Measurements from ENCODE around the gene OR2W3. TPM values are rescaled to one million over a fixed set of nuclear protein-coding genes. Genes with fewer than 3 reads are reported as not detected.
"Not testable (repeated sequence)": the region's sequence is repeated elsewhere in the genome, so short reads cannot be mapped to it uniquely, and the experiment has no call there.

Gene OR2W3
- polyA plus RNA-seq, 1 donor from 2014 or later: 0.91 TPM

GRCh38 chr1:247904122-247904521, 8.7 kb downstream of the OR2W3 start:
- Mint-ChIP-seq H3K4me3 (no peak overlapping the region), H3K27ac (no peak overlapping the region), H3K9me3 (peaks cover 7 to 12% (median 9%) of the 10 kb centered on the region in 3 donors), H3K27me3 (no peaks in the 10 kb centered on the region), H3K36me3 (peaks cover 2% of the 10 kb centered on the region), H3K4me1 (peaks cover 5 to 12% (median 10%) of the 10 kb centered on the region in 3 donors)

GRCh38 chr1:247905181-247905580, 9.8 kb downstream of the OR2W3 start:
- Mint-ChIP-seq H3K27ac (no peak overlapping the region), H3K9me3 (peaks cover 7 to 12% (median 9%) of the 10 kb centered on the region in 3 donors), H3K4me3 (no peak overlapping the region)

GRCh38 chr1:247905910-247906503, 10.6 kb downstream of the OR2W3 start:
- Mint-ChIP-seq H3K9me3 (peaks cover 7 to 12% (median 9%) of the 10 kb centered on the region in 3 donors), H3K4me3 (peak overlapping the region in 3 of 4 donors; percentile 63 to 90 (median 87)), H3K27me3 (no peaks in the 10 kb centered on the region), H3K27ac (peak overlapping the region in 2 of 3 donors; percentile 18 to 89), H3K4me1 (peaks cover 5 to 12% (median 10%) of the 10 kb centered on the region in 3 donors), H3K36me3 (peaks cover 2% of the 10 kb centered on the region)

More at GRCh38 chr1:247905181-247905580, 9.8 kb downstream of the OR2W3 start:
- peaks cover 5 to 12% (median 10%) of the 10 kb centered on the region in 3 donors for H3K4me1 Mint-ChIP-seq
- H3K36me3 Mint-ChIP-seq: peaks cover 2% of the 10 kb centered on the region
- no peaks in the 10 kb centered on the region for H3K27me3 Mint-ChIP-seq

GRCh38 chr1:247906504-247907047, 11.2 kb downstream of the OR2W3 start:
- H3K9me3 Mint-ChIP-seq: peaks cover 7 to 12% (median 7%) of the 10 kb centered on the region in 3 donors
- peaks cover 5 to 12% (median 10%) of the 10 kb centered on the region in 3 donors for H3K4me1 Mint-ChIP-seq
- peak overlapping the region in 3 of 4 donors; percentile 63 to 90 (median 87) for H3K4me3 Mint-ChIP-seq
- H3K27me3 Mint-ChIP-seq: no peaks in the 10 kb centered on the region
- peaks cover 2% of the 10 kb centered on the region for H3K36me3 Mint-ChIP-seq
- peak overlapping the region in 2 of 3 donors; percentile 18 to 89 for H3K27ac Mint-ChIP-seq

GRCh38 chr1:247908766-247909165, 13.4 kb downstream of the OR2W3 start:
- peaks cover under 1% of the 10 kb centered on the region for H3K36me3 Mint-ChIP-seq
- no peaks in the 10 kb centered on the region for H3K27me3 Mint-ChIP-seq
- H3K9me3 Mint-ChIP-seq: peaks cover 4 to 10% (median 7%) of the 10 kb centered on the region in 3 donors
- H3K4me1 Mint-ChIP-seq: peaks cover 5 to 12% (median 10%) of the 10 kb centered on the region in 3 donors
- H3K27ac Mint-ChIP-seq: no peak overlapping the region
- no peak overlapping the region for H3K4me3 Mint-ChIP-seq

GRCh38 chr1:247913786-247914185, 18.4 kb downstream of the OR2W3 start:
- H3K27me3 Mint-ChIP-seq: peaks cover 7% of the 10 kb centered on the region
- H3K4me3 Mint-ChIP-seq: no peak overlapping the region
- H3K27ac Mint-ChIP-seq: no peak overlapping the region
- no peaks in the 10 kb centered on the region for H3K4me1 Mint-ChIP-seq
- H3K9me3 Mint-ChIP-seq: no peaks in the 10 kb centered on the region
- H3K36me3 Mint-ChIP-seq: no peaks in the 10 kb centered on the region

- Mint-ChIP-seq H3K27ac (no peak overlapping the region), H3K4me1 (no peaks in the 10 kb centered on the region), H3K36me3 (no peaks in the 10 kb centered on the region), H3K9me3 (no peaks in the 10 kb centered on the region), H3K4me3 (no peak overlapping the region), H3K27me3 (peaks cover 7% of the 10 kb centered on the region)
Observed at GRCh38 chr1:247914941-247915662, 19.7 kb downstream of the OR2W3 start.

- Mint-ChIP-seq H3K27me3 (peaks cover 6% of the 10 kb centered on the region), H3K9me3 (no peaks in the 10 kb centered on the region), H3K4me3 (no peak within 1 kb of the TSS), H3K4me1 (no peaks in the 10 kb centered on the region), H3K27ac (no peak within 1 kb of the TSS), H3K36me3 (no peaks in the 10 kb centered on the region)
Observed at GRCh38 chr1:247919952-247920351, 24.6 kb downstream of the OR2W3 start, which contains the start of gene OR2T8. Gene OR2T8, plus strand, starts transcription at chr1:247920252. Its CDS starts 766 bp downstream, at chr1:247921018.

GRCh38 chr1:247923941-247924340, 28.6 kb downstream of the OR2W3 start:
- Mint-ChIP-seq H3K9me3 (no peaks in the 10 kb centered on the region), H3K27me3 (peaks cover 2% of the 10 kb centered on the region), H3K27ac (no peak overlapping the region), H3K4me1 (no peaks in the 10 kb centered on the region), H3K36me3 (no peaks in the 10 kb centered on the region), H3K4me3 (no peak overlapping the region)

GRCh38 chr1:247924868-247925267, 29.5 kb downstream of the OR2W3 start, which contains the start of gene OR2AJ1:
Gene OR2AJ1, plus strand, starts transcription at chr1:247924889. Its CDS starts 8,880 bp downstream, at chr1:247933769.
- Mint-ChIP-seq H3K27ac (no peak within 1 kb of the TSS), H3K4me1 (no peaks in the 10 kb centered on the region), H3K36me3 (no peaks in the 10 kb centered on the region), H3K9me3 (no peaks in the 10 kb centered on the region), H3K27me3 (peaks cover 2% of the 10 kb centered on the region), H3K4me3 (no peak within 1 kb of the TSS)

- no peaks in the 10 kb centered on the region for H3K36me3 Mint-ChIP-seq
- H3K27ac Mint-ChIP-seq: no peak overlapping the region
- H3K4me1 Mint-ChIP-seq: no peaks in the 10 kb centered on the region
- H3K9me3 Mint-ChIP-seq: peaks cover 0 to 2% (median 0%) of the 10 kb centered on the region in 3 donors
- no peaks in the 10 kb centered on the region for H3K27me3 Mint-ChIP-seq
- no peak overlapping the region for H3K4me3 Mint-ChIP-seq
Observed at GRCh38 chr1:247933989-247934388, 38.6 kb downstream of the OR2W3 start.

GRCh38 chr1:247935781-247936180, 40.4 kb downstream of the OR2W3 start:
- H3K27ac Mint-ChIP-seq: no peak overlapping the region
- H3K27me3 Mint-ChIP-seq: no peaks in the 10 kb centered on the region
- no peaks in the 10 kb centered on the region for H3K4me1 Mint-ChIP-seq
- no peaks in the 10 kb centered on the region for H3K36me3 Mint-ChIP-seq
- peaks cover 0 to 2% (median 0%) of the 10 kb centered on the region in 3 donors for H3K9me3 Mint-ChIP-seq
- no peak overlapping the region for H3K4me3 Mint-ChIP-seq

GRCh38 chr1:247936415-247936814, 41.0 kb downstream of the OR2W3 start:
- Mint-ChIP-seq H3K9me3 (peaks cover 0 to 2% (median 0%) of the 10 kb centered on the region in 3 donors), H3K27ac (no peak overlapping the region), H3K4me3 (peak overlapping the region in 1 of 4 donors; percentile 77), H3K27me3 (no peaks in the 10 kb centered on the region), H3K4me1 (peaks cover 0 to 5% (median 0%) of the 10 kb centered on the region in 3 donors), H3K36me3 (no peaks in the 10 kb centered on the region)

GRCh38 chr1:247936965-247937734, 41.8 kb downstream of the OR2W3 start:
- Mint-ChIP-seq H3K4me3 (peak overlapping the region; percentile 76 to 90 (median 78)), H3K27ac (peak overlapping the region in 1 of 3 donors; percentile 83)
- H3K36me3 Mint-ChIP-seq, H3K27me3 Mint-ChIP-seq, H3K4me1 Mint-ChIP-seq, H3K9me3 Mint-ChIP-seq: not testable (repeated sequence)
